NCI-H345 treated with DMSO at 0.1 percent for 48 hours (cell line): ENCODE measurements around the gene AP1AR.
"Not testable (repeated sequence)": the region's sequence is repeated elsewhere in the genome, so short reads cannot be mapped to it uniquely, and the experiment has no call there.

Source experiments
- DNase-seq: peaks from one replicate; lab custom pipeline; 2025; ENCODE audit not compliant: unreplicated experiment; lab: John Stamatoyannopoulos, UW

The AP1AR gene

DNA sequence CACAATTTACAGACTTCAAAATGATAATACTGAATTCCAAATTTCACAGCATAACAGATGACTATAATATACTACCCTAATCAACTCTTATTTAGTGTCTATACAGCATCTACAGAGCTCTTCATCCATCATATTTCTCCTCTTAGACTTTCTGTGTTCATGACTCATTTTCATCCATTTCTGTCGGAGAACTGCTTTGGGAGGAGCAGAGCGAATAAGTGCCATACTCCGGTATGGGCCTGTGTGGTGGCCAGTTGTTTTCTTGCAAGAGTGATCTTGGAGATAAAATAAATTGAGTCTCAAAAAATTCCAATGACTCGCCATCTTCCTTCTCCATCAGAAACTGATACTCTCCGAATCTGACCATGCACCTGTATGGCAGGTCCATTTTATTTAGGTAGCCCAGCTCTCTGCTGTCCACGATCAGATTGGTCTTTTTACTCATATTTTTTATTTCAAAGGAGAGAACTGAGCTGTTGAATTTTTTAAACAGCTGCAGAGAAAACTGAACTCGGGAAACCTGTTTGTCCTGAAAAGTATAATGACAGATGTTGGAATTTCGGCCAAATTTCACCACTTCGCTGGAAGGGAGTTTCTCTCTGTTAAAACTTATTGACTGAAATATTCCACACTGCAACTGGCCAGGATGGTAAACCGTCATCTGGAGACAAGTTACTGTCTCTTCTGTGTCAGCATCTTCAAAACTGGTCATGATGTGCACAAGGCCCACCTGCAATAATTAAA, 46.3 kb downstream of the AP1AR start:
- DNase-seq, result no peak

DNA sequence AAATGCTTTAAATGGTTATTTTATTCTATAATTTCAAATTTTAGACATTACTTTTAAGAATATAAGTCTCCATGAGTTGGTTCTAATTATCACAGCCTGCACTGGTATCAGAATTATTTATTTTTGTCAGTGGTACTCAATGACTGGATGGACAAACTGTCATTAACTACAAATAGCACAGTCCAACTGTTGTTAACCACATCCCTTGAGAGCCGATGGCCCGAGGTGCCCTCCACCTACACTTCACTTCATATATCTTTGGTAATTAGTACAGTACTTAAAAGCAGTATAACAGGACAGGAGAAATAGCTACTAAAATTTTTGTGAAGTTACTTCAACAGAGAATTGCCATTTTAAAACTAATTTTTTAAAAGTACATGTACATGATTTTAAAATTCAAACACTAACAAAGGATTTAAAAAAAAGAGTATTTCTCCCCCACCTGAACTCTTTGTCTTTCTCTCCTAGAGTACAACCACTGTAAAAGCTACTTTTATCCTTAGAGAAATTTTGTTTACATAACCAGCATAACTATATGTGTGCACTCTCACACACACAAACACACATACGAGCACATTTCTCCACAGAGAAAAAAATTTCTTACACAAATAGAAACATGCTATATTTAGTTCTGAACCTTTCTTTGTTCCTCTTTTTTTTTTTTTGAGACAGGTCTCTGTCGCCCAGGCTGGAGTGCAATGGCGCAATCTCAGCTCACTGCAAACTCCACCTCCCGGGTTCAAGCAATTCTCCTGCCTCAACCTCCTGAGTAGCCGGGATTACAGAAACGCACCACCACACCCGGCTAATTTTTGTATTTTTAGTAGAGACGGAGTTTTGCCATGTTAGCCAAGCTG, 47.7 kb downstream of the AP1AR start:
- DNase-seq, result no peak

DNA sequence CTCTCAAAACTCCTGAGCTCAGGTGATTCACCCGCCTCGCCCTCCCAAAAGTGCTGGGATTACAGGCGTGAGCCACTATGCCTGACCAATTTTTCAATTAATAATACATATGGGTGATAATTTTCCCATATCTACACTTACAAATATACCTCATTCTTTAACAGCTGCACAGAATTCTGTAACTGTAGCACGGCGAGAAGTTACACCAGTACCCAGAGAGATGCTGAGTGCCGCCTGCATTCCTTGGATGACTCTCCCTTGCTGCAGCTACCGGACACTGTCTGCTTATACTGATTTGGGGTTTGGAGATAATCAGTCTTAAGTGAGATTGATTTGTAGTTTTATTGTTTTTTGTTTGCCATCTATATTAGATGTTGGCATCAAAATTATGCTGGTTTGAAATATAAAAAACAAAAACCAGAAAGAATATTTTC, 48.3 kb downstream of the AP1AR start:
- DNase-seq, result no peak

DNA sequence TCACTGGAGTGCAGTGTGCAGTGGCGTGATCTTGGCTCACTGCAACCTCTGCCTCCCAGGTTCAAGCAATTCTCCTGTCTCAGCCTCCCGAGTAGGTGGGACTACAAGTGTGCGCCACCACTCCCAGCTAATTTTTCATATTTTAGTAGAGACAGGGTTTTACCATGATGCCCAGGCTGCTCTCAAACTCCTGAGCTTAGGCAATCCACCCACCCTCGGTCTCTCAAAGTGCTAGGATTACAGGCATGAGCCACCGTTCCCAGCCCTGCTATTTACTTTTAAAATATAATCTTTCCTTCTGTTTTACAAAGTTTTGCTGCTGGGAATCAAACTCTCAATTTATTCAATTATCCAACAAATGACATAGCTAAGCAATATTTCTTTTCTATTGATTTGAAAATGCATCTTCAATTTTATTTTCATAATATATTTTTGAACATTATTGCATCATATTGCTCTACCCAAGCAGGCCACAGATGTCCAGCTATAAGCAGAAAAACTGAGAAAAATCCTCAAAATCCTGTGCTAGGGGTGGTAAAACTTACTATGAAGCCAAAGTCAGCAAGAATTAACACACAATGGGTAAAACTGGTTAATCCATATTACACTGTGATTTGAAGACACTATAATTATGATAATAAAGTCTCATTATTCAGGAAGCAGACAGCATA, 48.9 kb downstream of the AP1AR start:
- no peak for DNase-seq

DNA sequence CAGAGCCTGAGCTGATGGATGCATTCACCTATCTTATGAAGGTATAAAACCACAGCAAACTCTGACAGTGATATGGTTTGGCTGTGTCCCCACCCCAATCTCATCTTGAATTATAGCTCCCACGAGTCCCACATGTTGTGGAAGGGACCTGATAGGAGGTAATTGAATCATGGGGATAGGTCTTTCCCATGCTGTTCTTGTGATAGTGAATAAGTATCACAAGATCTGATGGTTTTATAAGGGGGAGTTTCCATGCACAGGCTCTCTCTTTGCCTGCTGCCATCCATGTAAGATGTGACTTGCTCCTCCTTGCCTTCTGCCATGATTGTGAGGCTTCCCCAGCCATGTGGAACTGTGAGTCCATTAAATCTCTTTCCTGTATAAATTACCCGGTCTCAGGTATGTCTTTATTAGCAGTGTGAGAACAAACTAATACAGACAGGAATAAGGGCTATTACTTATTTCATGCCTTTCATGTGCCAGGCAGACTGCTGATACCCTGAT, 50.4 kb downstream of the AP1AR start:
- not testable (repeated sequence) for DNase-seq

- no peak for DNase-seq
Observed at GRCh38 chr4:112282860-112283667, 51.5 kb downstream of the AP1AR start.

GRCh38 chr4:112284166-112284565, 52.6 kb downstream of the AP1AR start:
- no peak for DNase-seq

GRCh38 chr4:112284662-112285411, 53.2 kb downstream of the AP1AR start:
- no peak for DNase-seq

DNA sequence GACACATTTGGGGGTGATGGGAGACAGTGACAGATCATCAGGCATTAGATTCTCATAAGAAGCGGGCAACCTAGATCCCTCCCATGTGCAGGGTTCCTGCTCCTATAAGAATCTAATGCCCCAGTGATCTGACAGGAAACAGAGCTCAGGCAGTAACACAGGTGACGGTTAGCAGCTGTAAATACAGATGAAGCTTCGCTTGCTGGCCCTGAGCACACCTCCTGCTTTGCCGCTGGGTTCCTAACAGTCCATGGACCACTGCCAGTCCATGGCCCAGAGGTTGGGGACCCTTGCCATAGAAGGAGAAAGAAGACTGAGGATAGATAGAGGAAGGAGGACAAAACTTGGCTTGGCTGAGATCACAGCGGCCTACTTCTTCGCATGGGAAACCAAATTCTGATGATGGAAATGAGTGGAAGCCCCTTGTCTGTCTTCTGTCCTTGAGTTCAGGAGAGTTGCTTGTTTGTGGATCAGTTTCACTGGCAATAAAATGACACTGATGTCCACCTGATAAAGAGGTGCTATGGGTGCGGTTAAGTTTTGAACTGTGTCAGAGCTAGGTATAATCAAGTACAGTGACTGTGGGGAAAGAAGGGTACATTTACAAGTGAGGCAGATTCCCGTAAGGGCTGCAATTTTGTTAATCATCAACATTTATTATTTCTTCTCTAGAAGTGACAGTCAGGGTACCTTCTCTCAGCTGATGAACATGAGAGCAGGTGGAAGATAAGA, 55.8 kb downstream of the AP1AR start:
- DNase-seq, result no peak

DNA sequence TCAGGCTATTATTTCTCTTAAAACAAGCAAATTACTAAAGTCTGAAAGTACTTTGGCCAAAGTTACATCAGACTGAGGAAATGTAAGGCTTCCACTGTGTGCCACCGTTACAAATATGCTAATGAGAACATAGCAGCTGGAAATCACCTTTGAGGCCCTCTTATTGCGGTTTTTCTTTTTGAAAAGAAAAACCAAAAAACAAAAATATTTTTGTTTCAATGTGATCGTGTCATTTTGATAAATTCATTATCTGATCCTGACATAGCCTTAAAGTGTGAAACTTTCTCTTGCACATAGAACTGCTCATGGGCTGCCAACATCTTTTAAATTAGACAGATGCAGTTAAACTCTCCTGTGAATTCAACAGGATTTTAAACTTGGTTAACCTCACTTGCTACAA, 56.9 kb downstream of the AP1AR start:
- no peak for DNase-seq

DNA sequence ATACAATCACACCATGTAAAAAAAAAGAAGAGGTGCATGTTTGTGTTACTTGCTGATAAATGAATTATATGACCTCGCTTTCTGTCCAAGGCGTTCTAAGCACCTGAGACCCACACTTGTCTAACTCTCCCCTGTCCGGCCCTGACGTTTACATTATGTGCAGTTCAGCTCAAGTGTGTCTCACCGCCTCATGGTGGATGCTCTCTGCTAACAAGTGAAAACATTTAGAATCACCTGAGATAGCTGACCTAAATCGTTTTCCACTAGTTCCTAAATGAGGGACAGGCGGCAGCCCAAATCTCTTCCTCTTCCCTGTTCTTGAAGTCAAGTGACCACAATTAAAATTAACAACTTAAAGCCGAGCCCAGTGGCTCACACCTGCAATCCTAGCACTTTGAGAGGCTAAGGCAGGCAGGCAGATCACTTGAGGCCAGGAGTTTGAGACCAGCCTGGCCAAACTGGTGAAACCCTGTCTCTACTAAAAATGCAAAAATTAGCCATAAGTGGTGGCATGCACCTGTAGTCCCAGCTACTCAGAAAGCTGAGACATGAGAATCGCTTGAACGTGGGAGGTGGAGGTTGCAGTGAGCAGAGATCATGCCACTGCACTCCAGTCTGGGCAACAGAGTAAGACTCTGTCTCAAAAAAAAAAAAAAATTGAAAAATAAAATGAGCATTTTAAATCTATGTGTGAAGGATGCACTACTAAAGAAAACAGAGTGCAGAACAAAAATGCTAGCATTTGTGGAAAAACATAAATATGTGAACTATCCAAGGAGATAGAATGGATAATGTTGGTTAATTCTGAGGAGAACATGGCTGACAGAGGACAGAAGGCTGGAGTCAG, 58.0 kb downstream of the AP1AR start:
- no peak for DNase-seq

DNA sequence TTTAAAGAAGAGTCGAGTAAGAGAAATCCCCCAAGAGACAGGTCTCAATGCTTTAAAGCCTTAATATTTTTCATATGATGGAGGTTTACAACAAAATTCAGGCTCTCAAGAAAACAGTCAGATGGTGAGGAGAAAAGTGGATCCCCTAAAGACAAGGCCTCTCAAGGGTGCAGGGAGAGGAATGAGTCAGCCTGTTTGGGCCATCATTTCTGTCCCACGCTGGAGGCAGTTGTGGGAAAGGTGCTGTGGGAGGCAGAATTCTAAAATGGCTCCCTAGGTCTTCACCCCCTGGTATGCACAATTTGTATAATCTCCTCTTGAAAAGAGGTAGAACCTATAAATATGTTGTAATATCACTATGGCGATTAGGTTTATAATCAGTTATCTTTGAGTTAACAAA, 58.8 kb downstream of the AP1AR start:
- DNase-seq, result no peak

GRCh38 chr4:112296949-112297880, 65.6 kb downstream of the AP1AR start, which contains the start of gene ALPK1:
Gene ALPK1, plus strand, starts transcription at chr4:112297369.
- DNase-seq, result no peak

DNA sequence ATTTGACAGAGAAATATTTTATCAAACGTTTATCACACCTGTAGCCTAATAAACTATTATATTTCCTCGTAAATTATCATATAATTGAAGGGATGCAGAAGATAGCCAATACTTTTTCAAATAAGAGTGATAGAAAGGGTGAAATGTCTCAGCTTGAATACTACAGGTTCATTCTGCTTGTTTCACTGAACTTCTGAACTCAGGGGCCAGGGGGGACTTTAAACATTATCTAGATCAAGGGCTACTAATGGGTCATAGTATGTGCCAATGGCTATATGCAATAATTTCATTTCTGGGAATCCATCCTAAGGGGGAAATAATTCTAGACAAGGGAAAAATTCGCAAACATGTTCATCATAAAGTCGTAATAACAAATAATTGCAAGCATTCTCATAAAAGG, 68.1 kb downstream of the AP1AR start:
- DNase-seq, result no peak

DNA sequence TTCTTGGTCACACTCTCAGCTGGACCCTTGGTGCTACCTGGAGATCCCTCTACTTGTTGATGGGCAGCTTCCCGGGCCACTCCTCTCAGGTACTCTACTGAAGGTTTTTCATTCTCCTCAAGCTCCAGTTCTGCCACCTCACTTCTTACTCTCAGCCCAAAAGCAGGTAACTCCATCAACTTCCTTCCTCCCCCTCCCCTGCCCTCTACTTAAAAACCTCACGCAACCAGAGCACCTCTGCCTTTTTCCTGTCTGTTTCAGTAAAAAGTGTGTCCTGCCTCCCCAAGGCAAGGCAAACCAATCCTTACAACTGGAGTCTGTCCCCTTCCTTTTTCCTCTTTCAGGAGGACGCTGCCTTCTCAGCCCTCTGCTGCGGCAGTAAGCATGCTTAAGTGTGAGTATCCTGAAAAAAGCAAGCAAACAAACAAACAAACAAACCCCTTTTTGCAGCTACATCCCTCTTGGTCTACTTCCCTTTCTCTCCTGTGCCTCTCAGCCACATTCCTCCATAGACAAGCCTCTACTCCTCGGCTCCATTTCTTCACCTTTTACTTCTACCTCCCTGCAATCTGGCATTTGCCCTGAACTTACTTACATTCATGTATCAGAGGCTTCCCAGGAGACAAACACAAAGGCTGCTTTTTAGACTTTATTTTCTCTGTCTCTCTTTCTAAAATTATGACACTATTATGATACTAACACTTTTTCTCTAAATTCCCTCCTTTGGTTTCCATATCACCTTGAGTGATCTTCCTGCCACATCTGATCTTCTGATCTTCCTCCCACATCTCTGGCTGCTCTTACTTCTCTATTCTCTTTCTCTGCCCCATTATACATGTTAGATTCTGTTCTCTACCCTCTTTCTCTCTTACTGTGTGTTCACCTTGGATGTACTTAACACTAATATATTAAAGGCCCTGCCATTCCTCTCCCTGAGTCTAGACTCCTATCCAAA, 71.0 kb downstream of the AP1AR start:
- no peak for DNase-seq

DNA sequence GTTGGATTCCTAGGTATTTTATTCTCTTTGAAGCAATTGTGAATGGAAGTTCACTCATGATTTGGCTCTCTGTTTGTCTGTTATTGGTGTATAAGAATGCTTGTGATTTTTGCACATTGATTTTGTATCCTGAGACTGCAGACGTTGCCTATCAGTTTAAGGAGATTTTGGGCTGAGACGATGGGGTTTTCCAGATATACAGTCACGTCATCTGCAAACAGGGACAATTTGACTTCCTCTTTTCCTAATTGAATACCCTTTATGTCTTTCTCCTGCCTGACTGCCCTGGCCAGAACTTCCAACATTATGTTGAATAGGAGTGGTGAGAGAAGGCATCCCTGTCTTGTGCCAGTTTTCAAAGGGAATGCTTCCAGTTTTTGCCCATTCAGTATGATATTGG, 73.9 kb downstream of the AP1AR start:
- DNase-seq, result not testable (repeated sequence)
